ENCODE data around the gene OR3A1.
"Not testable (repeated sequence)": the region's sequence is repeated elsewhere in the genome, so short reads cannot be mapped to it uniquely, and the experiment has no call there.

The OR3A1 gene

GRCh38 chr17:3298260-3298659 lies at the start of gene OR3A1:
Gene OR3A1 (minus strand): TSS chr17:3298360. CDS start chr17:3292582, 5,778 bp downstream.
- no peak for DNase-seq (ENCODE audit: insufficient read length, low spot score)
- FAIRE-seq, result no peak

- FAIRE-seq; DNase-seq (ENCODE audit: insufficient read length, low spot score): not testable (repeated sequence)
Observed at GRCh38 chr17:3342782-3343181, 44.6 kb upstream of the OR3A1 start.

GRCh38 chr17:3335876-3336275 lies 37.7 kb upstream of the OR3A1 start:
- peak; percentile 69 for FAIRE-seq
- no peak for DNase-seq (ENCODE audit: insufficient read length, low spot score)

- no peak for FAIRE-seq
Observed at GRCh38 chr17:3318336-3318735, 20.2 kb upstream of the OR3A1 start.

GRCh38 chr17:3316836-3317235 lies 18.7 kb upstream of the OR3A1 start:
- no peak for DNase-seq (ENCODE audit: insufficient read length, low spot score)
- FAIRE-seq, result no peak

More at GRCh38 chr17:3318336-3318735, 20.2 kb upstream of the OR3A1 start:
- no peak for DNase-seq (ENCODE audit: insufficient read length, low spot score)

- no peak for FAIRE-seq
- DNase-seq (ENCODE audit: insufficient read length, low spot score), result no peak
Observed at GRCh38 chr17:3308603-3309002, 10.4 kb upstream of the OR3A1 start.

GRCh38 chr17:3295632-3296031 lies 2.5 kb downstream of the OR3A1 start:
- FAIRE-seq (no peak), DNase-seq (ENCODE audit: insufficient read length, low spot score) (no peak)

GRCh38 chr17:3293548-3293947 lies 4.6 kb downstream of the OR3A1 start:
- not testable (repeated sequence) for FAIRE-seq; DNase-seq (ENCODE audit: insufficient read length, low spot score)

GRCh38 chr17:3282901-3283300 lies 15.3 kb downstream of the OR3A1 start:
- FAIRE-seq, result no peak
- DNase-seq (ENCODE audit: insufficient read length, low spot score), result no peak

GRCh38 chr17:3276126-3276525 lies 22.0 kb downstream of the OR3A1 start:
- FAIRE-seq (no peak), DNase-seq (ENCODE audit: insufficient read length, low spot score) (no peak)

- DNase-seq (ENCODE audit: insufficient read length, low spot score) (no peak), FAIRE-seq (no peak)
Observed at GRCh38 chr17:3271072-3271848, 26.9 kb downstream of the OR3A1 start.

GRCh38 chr17:3260600-3260999 lies 37.6 kb downstream of the OR3A1 start:
- FAIRE-seq (no peak), DNase-seq (ENCODE audit: insufficient read length, low spot score) (no peak)

- DNase-seq (ENCODE audit: insufficient read length, low spot score) (no peak), FAIRE-seq (no peak)
Observed at GRCh38 chr17:3260163-3260562, 38.0 kb downstream of the OR3A1 start.

GRCh38 chr17:3256575-3256974 lies 41.6 kb downstream of the OR3A1 start:
- no peak for FAIRE-seq
- no peak for DNase-seq (ENCODE audit: insufficient read length, low spot score)

- not testable (repeated sequence) for DNase-seq (ENCODE audit: insufficient read length, low spot score)
Observed at GRCh38 chr17:3249013-3249412, 49.1 kb downstream of the OR3A1 start.

GRCh38 chr17:3244841-3245240 lies 53.3 kb downstream of the OR3A1 start:
- FAIRE-seq; DNase-seq (ENCODE audit: insufficient read length, low spot score): not testable (repeated sequence)

More at GRCh38 chr17:3249013-3249412, 49.1 kb downstream of the OR3A1 start:
- FAIRE-seq, result not testable (repeated sequence)

- not testable (repeated sequence) for FAIRE-seq
Observed at GRCh38 chr17:3241044-3241443, 57.1 kb downstream of the OR3A1 start.

More at GRCh38 chr17:3241044-3241443, 57.1 kb downstream of the OR3A1 start:
- not testable (repeated sequence) for DNase-seq (ENCODE audit: insufficient read length, low spot score)

Measured in HTR-8/SVneo (cell line).